Peyer's patch (tissue), 4 donors: Measurements from ENCODE around the gene CRIM1. TPM values are rescaled to one million over a fixed set of nuclear protein-coding genes. Genes with fewer than 3 reads are reported as not detected.

Source experiments
- DNase-seq, 3 donors: peaks; one replicate each; pipeline ENCODE4 v3.0.0-alpha.2; 2017 to 2019
- H3K27ac ChIP-seq, 4 donors: fragments of 200-600 bp; sonication (generic); one replicate each; pipeline ENCODE4 v1.5.1; 2016 to 2019
- H3K27me3 ChIP-seq, 2 donors: fragments of 200-600 bp; sonication (generic); one replicate each; pipeline ENCODE4 v1.5.1; 2019
- H3K36me3 ChIP-seq, 3 donors: fragments of 200-600 bp; sonication (generic); one replicate each; pipeline ENCODE4 v1.5.1; 2016 to 2019
- H3K4me1 ChIP-seq, 4 donors: fragments of 200-600 bp; sonication (generic); one replicate each; pipeline ENCODE4 v1.5.1; 2016 to 2019
- H3K4me3 ChIP-seq, 4 donors: fragments of 200-600 bp; sonication (generic); 1 replicate in 3 of 4; 2 replicates in 1 of 4; pipeline ENCODE4 v1.5.1; 2016 to 2019; ENCODE audit warnings: mild to moderate bottlenecking in 1 of 4
- H3K9me3 ChIP-seq, 4 donors: fragments of 200-600 bp; sonication (generic); one replicate each; pipeline ENCODE4 v1.5.1; 2016 to 2019; ENCODE audit warnings: mild to moderate bottlenecking in 1 of 4
- CTCF ChIP-seq, 6 experiments: fragments of 450-650 bp in 4 of 6; fragments of 200-600 bp in 2 of 6; sonication (generic) in 1 of 6; IDR thresholded peaks; one replicate each; pipeline ENCODE4 v1.5.1; 2017 to 2019; ENCODE audit warnings: antibody characterized with exemption in 6 of 6, mild to moderate bottlenecking in 3 of 6, moderate library complexity in 1 of 6
- POLR2A ChIP-seq, 2 donors: fragments of 450-650 bp; IDR thresholded peaks; one replicate each; pipeline ENCODE4 v1.5.1; 2017; ENCODE audit warnings: antibody characterized with exemption in 2 of 2, mild to moderate bottlenecking in 2 of 2, moderate library complexity in 2 of 2
- total RNA-seq, 4 donors: library from RNA; depleted of rRNA; stranded (reverse); fragments of >200 nt; gene quantifications; one replicate each; pipeline ENCODE4 v1.1.0, GENCODE V29; 2016

Gene CRIM1
- total RNA-seq, 4 donors from 2014 or later = 29.9 to 181 (median 63.6) TPM

- Histone ChIP-seq H3K27me3 (no peaks in the 10 kb centered on the region), H3K9me3 (no peaks in the 10 kb centered on the region), H3K36me3 (no peaks in the 10 kb centered on the region), H3K4me3 (no peak overlapping the region), H3K4me1 (peaks cover 0 to 59% (median 1%) of the 10 kb centered on the region in 4 donors), H3K27ac (peak overlapping the region in 2 of 4 donors; percentile 52)
- DNase-seq = peak in 2 of 3 donors; percentile 69 to 82
- TF ChIP-seq CTCF (IDR thresholded peaks at IDR 0.05) (peak in 2 of 6 experiments; percentile 16 to 17), POLR2A (IDR thresholded peaks at IDR 0.05) (no peak)
Observed at GRCh38 chr2:36376992-36377738, 21.6 kb downstream of the CRIM1 start.

GRCh38 chr2:36379710-36380448 is 24.3 kb downstream of the CRIM1 start:
- Histone ChIP-seq H3K27me3 (no peaks in the 10 kb centered on the region), H3K4me3 (no peak overlapping the region), H3K4me1 (peaks cover 0 to 43% (median 0%) of the 10 kb centered on the region in 4 donors), H3K36me3 (no peaks in the 10 kb centered on the region), H3K9me3 (no peaks in the 10 kb centered on the region), H3K27ac (no peak overlapping the region)
- no peak for DNase-seq
- TF ChIP-seq CTCF (IDR thresholded peaks at IDR 0.05) = no peak
- no peak for TF ChIP-seq POLR2A (IDR thresholded peaks at IDR 0.05)

DNA sequence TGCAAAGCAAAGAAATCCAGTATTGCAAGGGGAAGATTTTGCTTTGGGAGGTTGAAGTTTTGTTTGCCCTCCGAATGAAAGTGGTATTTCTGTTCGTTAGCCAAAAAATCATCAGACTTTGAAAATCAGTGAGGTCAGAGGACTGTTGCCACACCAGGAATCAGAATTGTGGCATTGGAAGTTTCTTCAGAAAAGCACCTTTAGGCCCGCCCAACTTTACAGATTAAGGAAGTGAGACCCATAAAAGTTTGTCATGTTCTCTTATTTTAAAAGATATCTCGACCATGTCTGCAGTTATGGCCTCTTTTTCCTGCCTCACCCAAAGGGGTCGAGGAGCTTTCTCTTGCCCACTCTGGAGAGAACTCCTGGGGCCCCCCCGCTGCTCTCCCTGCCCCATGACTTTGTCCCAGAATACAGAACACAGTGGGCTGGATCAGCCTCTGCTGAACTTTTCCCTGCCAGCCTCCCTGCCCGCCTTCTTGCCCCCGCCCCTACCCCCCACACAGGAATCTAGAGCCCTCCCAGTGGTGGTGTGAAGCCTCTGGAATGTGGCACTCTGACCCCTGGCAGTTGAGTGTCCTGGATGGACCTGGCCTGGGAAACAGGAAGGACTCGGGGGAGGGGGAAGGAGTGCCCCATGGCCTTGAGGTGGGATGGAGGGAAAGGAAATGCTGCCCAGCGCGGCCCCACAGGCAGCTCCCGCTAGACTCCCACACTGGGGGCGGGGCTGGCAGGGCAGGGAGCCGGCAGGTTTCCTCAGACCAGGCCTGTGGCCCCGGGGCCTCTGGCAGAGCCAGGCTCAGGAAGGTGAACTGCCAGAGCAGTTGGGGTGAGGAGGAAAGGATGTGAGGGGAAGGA is 25.3 kb downstream of the CRIM1 start:
- peak in 2 of 3 donors; percentile 56 to 63 for DNase-seq
- Histone ChIP-seq H3K4me3 (no peak overlapping the region), H3K36me3 (no peaks in the 10 kb centered on the region), H3K9me3 (no peaks in the 10 kb centered on the region), H3K27me3 (no peaks in the 10 kb centered on the region), H3K4me1 (peaks cover 0 to 38% (median 0%) of the 10 kb centered on the region in 4 donors), H3K27ac (no peak overlapping the region)
- TF ChIP-seq POLR2A (IDR thresholded peaks at IDR 0.05) = no peak
- TF ChIP-seq CTCF (IDR thresholded peaks at IDR 0.05) = no peak

- Histone ChIP-seq H3K4me1 (peaks cover 0 to 27% (median 0%) of the 10 kb centered on the region in 4 donors), H3K27me3 (no peaks in the 10 kb centered on the region), H3K4me3 (no peak overlapping the region), H3K36me3 (no peaks in the 10 kb centered on the region), H3K9me3 (no peaks in the 10 kb centered on the region), H3K27ac (no peak overlapping the region)
- no peak for DNase-seq
- TF ChIP-seq CTCF (IDR thresholded peaks at IDR 0.05) (no peak), POLR2A (IDR thresholded peaks at IDR 0.05) (no peak)
Observed at GRCh38 chr2:36381993-36382392, 26.4 kb downstream of the CRIM1 start.

DNA sequence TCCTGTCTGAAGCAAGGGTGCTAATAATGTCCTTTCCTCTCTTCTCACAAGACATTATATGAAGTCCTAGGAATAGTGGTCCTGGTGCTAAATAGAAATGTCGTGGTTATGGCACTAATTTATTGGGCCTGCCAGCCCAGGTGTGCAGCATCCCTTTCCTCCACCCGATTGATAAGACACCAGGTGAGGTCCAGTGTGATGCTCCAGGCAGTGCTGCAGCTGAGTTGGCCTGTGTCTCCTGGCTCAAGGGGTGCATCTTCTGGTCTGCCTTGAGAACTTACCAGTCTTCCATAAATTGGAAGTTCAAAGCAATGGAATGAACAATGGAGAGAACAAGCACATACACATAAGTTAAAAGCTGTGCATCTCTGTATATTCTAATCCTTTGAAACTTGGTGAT is 26.9 kb downstream of the CRIM1 start:
- DNase-seq = no peak
- TF ChIP-seq CTCF (IDR thresholded peaks at IDR 0.05) = no peak
- no peak overlapping the region for H3K27ac ChIP-seq
- H3K4me1 ChIP-seq = peaks cover 0 to 22% (median 0%) of the 10 kb centered on the region in 4 donors
- no peaks in the 10 kb centered on the region for H3K27me3 ChIP-seq
- H3K4me3 ChIP-seq = no peak overlapping the region
- H3K9me3 ChIP-seq = no peaks in the 10 kb centered on the region
- no peaks in the 10 kb centered on the region for H3K36me3 ChIP-seq
